IMR-90 (cell line): ENCODE measurements around the gene RAB28. TPM values are rescaled to one million over a fixed set of nuclear protein-coding genes. Genes with fewer than 3 reads are reported as not detected.

Experiments used
- ATAC-seq: fragments of 200-7000 bp; cut with Tn5 transposase; 2 replicates; pipeline ENCODE4 v1.9.1; 2020; ENCODE audit warnings: low read depth, mild to moderate bottlenecking, moderate library complexity
- BruUV-seq: library from RNA; stranded (reverse); fragments of 400-500 nt; replicated peaks from 2 replicates; lab custom pipeline; 2021; lab: Mats Ljungman, UMichigan
- CTCF ChIA-PET: fragments of 300-600 bp; formaldehyde crosslinking; extraction: SDS; loops from one replicate; lab custom pipeline; 2021; ENCODE audit warnings: antibody characterized with exemption; lab: Yijun Ruan, JAX
- POLR2A ChIA-PET: fragments of 300-600 bp; sonication (Branson Sonifier 250); formaldehyde crosslinking; loops from one replicate; lab custom pipeline; 2022; ENCODE audit warnings: antibody characterized with exemption; ENCODE audit not compliant: unreplicated experiment; lab: Charles Lee
- DNase-seq: peaks from one replicate; pipeline ENCODE4 v3.0.0; 2013
- H2AFZ ChIP-seq: replicated peaks from 2 replicates; pipeline ENCODE3; 2013; ENCODE audit warnings: low read length, mild to moderate bottlenecking; ENCODE audit not compliant: poor library complexity
- H2AK5ac ChIP-seq: 2 replicates; pipeline ENCODE4 v1.6.1; 2013; ENCODE audit warnings: low read depth, low read length, inconsistent platforms
- H2AK9ac ChIP-seq: replicated peaks from 2 replicates; pipeline ENCODE3; 2013; ENCODE audit warnings: mild to moderate bottlenecking, low read depth, low read length, moderate library complexity; ENCODE audit not compliant: poor library complexity
- H2BK120ac ChIP-seq: 2 replicates; pipeline ENCODE4 v1.6.1; 2013; ENCODE audit warnings: low read depth, low read length, inconsistent platforms
- H2BK15ac ChIP-seq: 3 replicates; pipeline ENCODE4 v1.6.1; 2013; ENCODE audit warnings: low read depth, low read length, inconsistent platforms
- H2BK20ac ChIP-seq: 2 replicates; pipeline ENCODE4 v1.6.1; 2013; ENCODE audit warnings: low read depth, mild to moderate bottlenecking, inconsistent platforms, low read length, moderate library complexity
- H2BK5ac ChIP-seq: 2 replicates; pipeline ENCODE4 v1.6.1; 2013; ENCODE audit warnings: mild to moderate bottlenecking, low read depth, low read length, inconsistent platforms; ENCODE audit not compliant: poor library complexity, severe bottlenecking
- H3K14ac ChIP-seq: replicated peaks from 2 replicates; pipeline ENCODE4 v1.6.1; 2013; ENCODE audit warnings: low read depth, low read length, inconsistent platforms
- H3K18ac ChIP-seq: 2 replicates; pipeline ENCODE4 v1.6.1; 2013; ENCODE audit warnings: low read depth, low read length, control low read depth
- H3K23ac ChIP-seq: 2 replicates; pipeline ENCODE4 v1.6.1; 2013; ENCODE audit warnings: low read depth, low read length, inconsistent platforms
- H3K27ac ChIP-seq: 2 replicates; pipeline ENCODE4 v1.5.1; 2013; ENCODE audit warnings: mild to moderate bottlenecking, control low read depth, low read length; ENCODE audit not compliant: insufficient read depth
- H3K27me3 ChIP-seq: 2 replicates; pipeline ENCODE4 v1.6.1; 2013; ENCODE audit warnings: low read length; ENCODE audit not compliant: control insufficient read depth, insufficient read depth
- H3K36me3 ChIP-seq: 2 replicates; pipeline ENCODE4 v1.6.1; 2013; ENCODE audit warnings: low read length, mixed read lengths; ENCODE audit not compliant: control insufficient read depth, insufficient read depth
- H3K4ac ChIP-seq: 2 replicates; pipeline ENCODE4 v1.6.1; 2013; ENCODE audit warnings: low read depth, low read length, inconsistent platforms
- H3K4me1 ChIP-seq: 2 replicates; pipeline ENCODE4 v1.6.1; 2013; ENCODE audit warnings: low read length, mixed read lengths; ENCODE audit not compliant: control insufficient read depth, insufficient read depth
- H3K4me2 ChIP-seq: 2 replicates; pipeline ENCODE4 v1.6.1; 2013; ENCODE audit warnings: low read depth, mild to moderate bottlenecking, control low read depth, low read length, moderate library complexity
- H3K4me3 ChIP-seq: 2 replicates; pipeline ENCODE4 v1.5.1; 2013; ENCODE audit warnings: low read depth, mild to moderate bottlenecking, control low read depth, low read length, moderate library complexity; ENCODE audit not compliant: insufficient read depth
- H3K56ac ChIP-seq: 2 replicates; pipeline ENCODE4 v1.6.1; 2013; ENCODE audit warnings: low read length, inconsistent platforms; ENCODE audit not compliant: insufficient read depth; ENCODE audit errors: extremely low read depth
- H3K79me1 ChIP-seq, 2 experiments: 2 replicates each; pipeline ENCODE4 v1.6.1; 2013; ENCODE audit warnings: low read length in 2 of 2, inconsistent platforms in 1 of 2, low read depth in 1 of 2
- H3K9ac ChIP-seq: 2 replicates; pipeline ENCODE4 v1.6.1; 2013; ENCODE audit warnings: low read depth, low read length, control low read depth
- H3K9me1 ChIP-seq: 2 replicates; pipeline ENCODE4 v1.6.1; 2013; ENCODE audit warnings: low read length, inconsistent platforms; ENCODE audit not compliant: insufficient read depth
- H3K9me3 ChIP-seq: 2 replicates; pipeline ENCODE4 v1.6.1; 2013; ENCODE audit warnings: low read length; ENCODE audit not compliant: control insufficient read depth, insufficient read depth
- H4K20me1 ChIP-seq: 2 replicates; pipeline ENCODE4 v1.6.1; 2013; ENCODE audit warnings: low read length, inconsistent platforms; ENCODE audit not compliant: insufficient read depth
- H4K5ac ChIP-seq: 2 replicates; pipeline ENCODE4 v1.6.1; 2013; ENCODE audit warnings: mild to moderate bottlenecking, low read depth, low read length, control low read depth
- H4K8ac ChIP-seq, 2 experiments: 2 replicates each; pipeline ENCODE4 v1.6.1; 2013; ENCODE audit warnings: low read depth in 2 of 2, low read length in 2 of 2, control low read depth in 1 of 2, inconsistent platforms in 1 of 2
- H4K91ac ChIP-seq: 2 replicates; pipeline ENCODE4 v1.6.1; 2013; ENCODE audit warnings: low read depth, low read length, inconsistent platforms; ENCODE audit not compliant: insufficient read depth
- BHLHE40 ChIP-seq: fragments of 150-350 bp; IDR thresholded peaks from 2 replicates; pipeline ENCODE4 v1.6.1; 2016; ENCODE audit warnings: mild to moderate bottlenecking, low read depth, low read length
- CEBPB ChIP-seq: IDR thresholded peaks from 2 replicates; pipeline ENCODE4 v1.6.1; 2012; ENCODE audit warnings: low read depth, low read length, improper control_type of control experiment
- CHD1 ChIP-seq: IDR thresholded peaks from 2 replicates; pipeline ENCODE4 v1.6.1; 2012; ENCODE audit warnings: low read depth, low read length, improper control_type of control experiment
- CTCF ChIP-seq: conservative IDR thresholded peaks from 2 replicates; pipeline ENCODE4 v1.5.1; 2012; ENCODE audit warnings: mild to moderate bottlenecking, low read depth, low read length, improper control_type of control experiment
- ELK1 ChIP-seq: fragments of 150-350 bp; IDR thresholded peaks from 2 replicates; pipeline ENCODE4 v1.6.1; 2016; ENCODE audit warnings: low read depth, mild to moderate bottlenecking, low read length, moderate library complexity, borderline replicate concordance
- FOS ChIP-seq: fragments of 150-350 bp; IDR thresholded peaks from 2 replicates; pipeline ENCODE4 v1.6.1; 2016; ENCODE audit warnings: low read depth, low read length
- MAFK ChIP-seq: IDR thresholded peaks from 2 replicates; pipeline ENCODE4 v1.6.1; 2012; ENCODE audit warnings: low read depth, low read length, improper control_type of control experiment
- MAZ ChIP-seq: IDR thresholded peaks from 2 replicates; pipeline ENCODE4 v1.6.1; 2012; ENCODE audit warnings: low read depth, mild to moderate bottlenecking, low read length, improper control_type of control experiment, moderate library complexity, borderline replicate concordance
- MXI1 ChIP-seq: IDR thresholded peaks from 2 replicates; pipeline ENCODE4 v1.6.1; 2012; ENCODE audit warnings: low read depth, mild to moderate bottlenecking, low read length, moderate library complexity, borderline replicate concordance
- NFE2L2 ChIP-seq: fragments of 150-350 bp; IDR thresholded peaks from 2 replicates; pipeline ENCODE4 v1.6.1; 2016; ENCODE audit warnings: low read depth, mild to moderate bottlenecking, low read length
- POLR2A ChIP-seq: IDR thresholded peaks from 2 replicates; pipeline ENCODE4 v1.6.1; 2012; ENCODE audit warnings: mild to moderate bottlenecking, low read depth, low read length
- RAD21 ChIP-seq: IDR thresholded peaks from 2 replicates; pipeline ENCODE4 v1.6.1; 2012; ENCODE audit warnings: low read length, improper control_type of control experiment
- RCOR1 ChIP-seq: IDR thresholded peaks from 2 replicates; pipeline ENCODE4 v1.6.1; 2012; ENCODE audit warnings: mild to moderate bottlenecking, low read length, improper control_type of control experiment; ENCODE audit not compliant: insufficient replicate concordance
- RFX5 ChIP-seq: IDR thresholded peaks from 2 replicates; pipeline ENCODE4 v1.8.0; 2012; ENCODE audit warnings: low read depth, mild to moderate bottlenecking, low read length, moderate library complexity
- SMC3 ChIP-seq: fragments of 150-350 bp; IDR thresholded peaks from 2 replicates; pipeline ENCODE4 v1.6.1; 2016; ENCODE audit warnings: low read depth, mild to moderate bottlenecking, antibody characterized with exemption, low read length, moderate library complexity
- USF2 ChIP-seq: fragments of 150-350 bp; IDR thresholded peaks from 2 replicates; pipeline ENCODE4 v1.6.1; 2017; ENCODE audit warnings: mild to moderate bottlenecking, antibody characterized with exemption, low read length, low read depth
- WGBS, 2 experiments: methylation state at CpG; one replicate each; pipeline versions ENCODE4 v1.1.5 to v1.1.7; 2013; ENCODE audit warnings: missing lambda C conversion rate in 2 of 2; ENCODE audit not compliant: insufficient read length in 1 of 2; ENCODE audit errors: extremely low coverage in 2 of 2; 5-methylcytosine and 5-hydroxymethylcytosine counted together
- dilution Hi-C: fragments of 300-500 bp; cut with HindIII; formaldehyde crosslinking; loops from one replicate; pipeline ENCODE4 v1.14.3; 2018; ENCODE audit warnings: low sequenced_read_pairs; ENCODE audit not compliant: unreplicated experiment
- in situ Hi-C: fragments of 300-500 bp; cut with MboI; formaldehyde crosslinking; loops from 3 replicates; pipeline ENCODE4 v1.14.3; 2019; ENCODE audit warnings: low sequenced_read_pairs, inconsistent platforms, mixed read lengths
- intact Hi-C: fragments of 100-400 bp; cut with micrococcal nuclease; formaldehyde crosslinking; loops from 2 replicates; pipeline ENCODE4 v1.10.0; 2022
- polyA plus RNA-seq, 3 experiments: library from polyadenylated mRNA; depleted of rRNA; stranded (reverse); fragments of >200 nt; gene quantifications; 2 replicates each; pipeline ENCODE4 v1.2.3, GENCODE V29; 2012; ENCODE audit warnings: low replicate concordance in 1 of 3
- total RNA-seq: library from RNA; depleted of rRNA; stranded (reverse); fragments of >200 nt; gene quantifications from 2 replicates; pipeline ENCODE4 v1.2.3, GENCODE V29; 2012

Gene RAB28
- total and polyA plus RNA-seq, 2 of the 4 experiments (the other 2 are of a cell fraction): 7.5 to 10.8 TPM

- BruUV-seq: no TSS peak
- TF ChIP-seq RAD21 (no peak), POLR2A (no peak), CTCF (no peak), ELK1 (no peak), MAFK (no peak), CHD1 (no peak), USF2 (no peak), FOS (no peak), MAZ (no peak), CEBPB (no peak), NFE2L2 (no peak), SMC3 (no peak), RFX5 (no peak), MXI1 (no peak), RCOR1 (no peak), BHLHE40 (no peak)
These were observed 120.0 kb downstream of the RAB28 start for GRCh38 chr4:13364172-13364571.

More at GRCh38 chr4:13364172-13364571, 120.0 kb downstream of the RAB28 start:
- Histone ChIP-seq H4K5ac (no peak overlapping the region), H3K27ac (no peak overlapping the region), H3K56ac (no peak overlapping the region), H3K4me2 (no peak overlapping the region), H2BK20ac (no peak overlapping the region), H3K36me3 (peaks cover 3% of the 10 kb centered on the region; the same call in 1 of the 2 replicates), H3K4me3 (no peak overlapping the region), H2AK5ac (no peak overlapping the region), H4K20me1 (no peaks in the 10 kb centered on the region), H3K18ac (no peak overlapping the region), H4K8ac (no peak overlapping the region), H2AK9ac (no peak overlapping the region), H3K9me1 (no peaks in the 10 kb centered on the region; the same call in 1 of the 2 replicates), H2AFZ (no peak overlapping the region), H2BK120ac (no peak overlapping the region), H3K4ac (no peak overlapping the region), H3K14ac (no peak overlapping the region), H3K9ac (no peak overlapping the region), H4K91ac (no peak overlapping the region), H3K4me1 (no peaks in the 10 kb centered on the region), H3K23ac (no peak overlapping the region), H3K9me3 (no peaks in the 10 kb centered on the region), H3K79me1 (no peaks in the 10 kb centered on the region), H2BK5ac (no peak overlapping the region), H2BK15ac (no peak overlapping the region), H3K27me3 (no peaks in the 10 kb centered on the region)
- CTCF ChIA-PET: no interaction called here
- in situ Hi-C loops (no loop called here), intact Hi-C loops (no loop called here), dilution Hi-C loops (no loop called here)
- no peak for ATAC-seq
- no peak for DNase-seq
- POLR2A ChIA-PET: no interaction called here
- WGBS, 2 experiments: no CpG with 5 or more reads among the region's 1 CpG
